Measurements from ENCODE around the gene NPDC1.

Gene NPDC1

GRCh38 chr9:137055385-137056364, 9.7 kb upstream of the NPDC1 start:
- DNase-seq, result no peak

DNA sequence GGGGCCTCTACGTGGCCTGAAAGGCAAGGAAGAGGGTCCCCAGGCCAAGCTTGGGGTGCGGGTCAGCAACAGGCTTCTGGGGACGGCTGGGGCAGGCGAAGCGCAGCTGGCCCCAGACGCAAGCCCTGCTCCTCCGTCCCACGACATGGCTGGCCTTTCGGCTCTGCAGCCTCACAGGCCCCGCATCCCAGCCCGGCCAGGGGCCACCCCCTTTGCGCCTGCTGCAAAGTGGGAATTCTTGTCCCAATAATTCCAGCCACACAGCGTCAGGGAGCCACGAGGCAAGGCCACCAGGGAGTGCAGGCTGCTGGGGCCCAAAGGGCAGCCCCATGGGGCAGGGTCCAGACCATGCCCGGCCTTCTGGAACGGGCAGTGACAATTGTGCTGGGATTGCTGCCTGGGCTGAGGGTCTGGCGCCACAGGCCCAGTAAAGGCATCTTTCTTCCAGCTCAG, 9.0 kb upstream of the NPDC1 start:
- no peak for DNase-seq

GRCh38 chr9:137053944-137054931, 8.3 kb upstream of the NPDC1 start, which contains the start of gene ENTPD2:
ENTPD2 (minus strand) TSS chr9:137054061; CDS start chr9:137053997, 64 bp downstream.
- DNase-seq, result peak; percentile 33

DNA sequence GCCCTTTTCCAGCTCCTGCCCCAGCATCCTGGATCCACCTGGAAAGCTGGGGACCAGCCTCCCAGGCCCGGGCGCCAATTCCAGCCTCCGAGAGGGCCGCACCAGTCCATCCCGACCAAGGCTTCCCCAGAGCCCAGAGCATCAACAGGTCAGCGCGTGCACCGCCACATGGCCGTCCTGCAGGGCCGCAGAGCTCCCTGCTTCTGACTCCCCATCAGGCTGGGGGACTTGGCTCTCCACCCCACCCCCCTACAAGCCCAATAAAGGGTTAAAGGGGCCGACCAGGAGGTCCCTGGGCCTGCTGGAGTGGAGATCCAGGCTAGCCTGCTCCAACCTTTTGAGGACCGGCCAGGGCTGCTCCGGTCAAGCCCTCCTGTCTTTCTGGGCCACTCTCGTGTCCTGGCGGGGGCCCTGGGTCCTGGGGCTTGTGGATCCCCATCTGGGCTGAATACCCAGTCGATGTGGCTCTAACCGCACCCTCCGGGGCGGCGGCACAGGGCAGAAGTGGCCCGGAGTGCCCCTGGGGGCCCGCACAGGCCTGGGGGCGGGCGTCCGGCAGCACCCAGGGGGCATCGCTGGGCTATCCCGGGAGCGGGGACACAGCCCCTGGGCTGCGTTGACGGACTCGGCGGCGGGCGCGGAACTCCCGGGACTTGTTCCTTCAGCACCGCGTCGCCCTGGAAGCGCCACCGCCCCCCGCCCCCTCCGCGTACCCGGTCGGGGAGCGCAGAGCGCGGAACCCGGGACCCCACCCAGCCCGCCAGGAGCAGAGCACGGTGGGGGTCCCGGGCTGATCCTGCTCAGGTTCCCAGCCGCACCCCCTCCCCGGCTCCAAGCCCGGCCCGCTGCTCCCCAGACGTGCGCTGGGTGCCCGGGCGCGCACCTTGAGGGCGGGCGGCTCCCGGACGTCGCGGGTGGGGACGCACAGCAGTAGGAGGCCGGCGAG, 7.3 kb upstream of the NPDC1 start:
- DNase-seq, result no peak

- no peak for DNase-seq
These were observed 6.3 kb upstream of the NPDC1 start for GRCh38 chr9:137052293-137052692.

DNA sequence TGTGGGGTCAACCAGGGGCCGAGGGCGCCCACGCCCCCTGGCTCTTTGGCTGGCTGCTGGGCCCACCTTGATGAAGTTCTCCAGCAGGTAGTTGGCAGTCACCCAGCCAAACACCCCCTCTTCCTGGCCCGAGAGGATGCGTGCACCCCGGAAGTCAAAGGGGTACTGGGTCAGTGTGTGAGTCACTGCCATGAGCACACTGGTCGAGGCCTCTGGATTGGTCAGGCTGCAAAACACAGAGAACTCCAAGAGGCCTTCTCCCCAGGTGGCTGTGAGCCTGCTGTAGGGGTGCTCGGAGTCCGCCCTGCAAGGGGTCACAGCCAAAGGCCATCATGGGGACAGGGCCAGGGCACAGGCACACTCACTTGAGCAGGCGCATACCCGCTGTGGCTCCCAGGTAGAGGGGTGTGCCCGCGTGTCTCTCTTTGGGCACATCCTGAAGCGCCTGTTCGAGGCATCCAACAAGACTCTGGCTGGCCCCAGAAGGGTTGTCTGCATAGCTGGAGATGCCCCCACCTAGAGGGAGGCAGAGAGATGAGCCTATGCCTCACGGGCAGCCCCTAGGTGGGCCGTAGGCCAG, 5.3 kb upstream of the NPDC1 start:
- no peak for DNase-seq

DNA sequence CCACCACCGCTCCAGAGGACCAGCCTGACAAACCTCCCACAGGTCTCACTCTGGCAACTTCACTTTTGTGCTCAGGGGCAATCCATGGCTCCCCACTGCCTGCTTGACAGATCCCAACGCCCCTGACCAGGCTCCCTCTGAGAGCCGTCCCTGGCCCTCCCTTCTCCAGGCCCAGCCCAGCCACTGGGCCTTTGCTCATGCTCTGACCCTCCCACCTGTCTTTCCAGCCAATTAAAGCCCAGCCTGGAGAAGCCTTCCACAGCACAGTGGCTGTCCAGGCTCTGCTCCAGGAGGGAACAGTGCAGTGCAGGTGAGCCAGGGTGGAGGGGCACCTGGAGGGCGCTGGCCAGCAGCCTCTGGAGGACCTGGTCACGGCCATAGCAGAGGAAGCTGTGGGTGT, 4.6 kb upstream of the NPDC1 start:
- no peak for DNase-seq

GRCh38 chr9:137049544-137050449, 3.8 kb upstream of the NPDC1 start:
- DNase-seq, result peak; percentile 57

GRCh38 chr9:137048655-137049543, 2.9 kb upstream of the NPDC1 start:
- no peak for DNase-seq

- DNase-seq, result no peak
These were observed 486 bp downstream of the NPDC1 start for GRCh38 chr9:137045294-137046087.

GRCh38 chr9:137044502-137045177, 1.3 kb downstream of the NPDC1 start:
- DNase-seq, result no peak

GRCh38 chr9:137044037-137044436, 1.9 kb downstream of the NPDC1 start:
- no peak for DNase-seq

- DNase-seq, result no peak
These were observed 2.9 kb downstream of the NPDC1 start for GRCh38 chr9:137042751-137043727.

- DNase-seq, result no peak
These were observed 4.9 kb downstream of the NPDC1 start for GRCh38 chr9:137041124-137041523.

DNA sequence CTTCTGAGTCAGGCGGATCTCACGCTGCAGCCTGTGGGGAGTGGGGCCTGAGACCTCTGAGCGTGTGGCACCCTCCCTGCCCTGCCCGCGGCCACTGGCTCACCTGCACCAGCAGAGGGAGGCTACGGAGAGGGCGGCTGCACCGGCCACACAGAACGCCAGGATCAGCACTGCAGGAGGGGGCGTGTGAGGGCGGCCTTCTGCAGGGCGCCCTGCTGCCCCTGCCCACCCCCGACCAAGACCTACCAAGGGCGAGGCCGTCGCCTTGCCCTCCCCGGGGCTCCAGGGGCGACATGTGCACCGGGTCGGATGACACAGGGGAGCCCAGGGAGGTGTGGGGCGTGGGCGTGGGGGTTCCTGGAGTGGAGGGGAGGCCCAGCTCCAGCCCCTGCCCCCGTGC, 5.4 kb downstream of the NPDC1 start:
- DNase-seq, result no peak

DNA sequence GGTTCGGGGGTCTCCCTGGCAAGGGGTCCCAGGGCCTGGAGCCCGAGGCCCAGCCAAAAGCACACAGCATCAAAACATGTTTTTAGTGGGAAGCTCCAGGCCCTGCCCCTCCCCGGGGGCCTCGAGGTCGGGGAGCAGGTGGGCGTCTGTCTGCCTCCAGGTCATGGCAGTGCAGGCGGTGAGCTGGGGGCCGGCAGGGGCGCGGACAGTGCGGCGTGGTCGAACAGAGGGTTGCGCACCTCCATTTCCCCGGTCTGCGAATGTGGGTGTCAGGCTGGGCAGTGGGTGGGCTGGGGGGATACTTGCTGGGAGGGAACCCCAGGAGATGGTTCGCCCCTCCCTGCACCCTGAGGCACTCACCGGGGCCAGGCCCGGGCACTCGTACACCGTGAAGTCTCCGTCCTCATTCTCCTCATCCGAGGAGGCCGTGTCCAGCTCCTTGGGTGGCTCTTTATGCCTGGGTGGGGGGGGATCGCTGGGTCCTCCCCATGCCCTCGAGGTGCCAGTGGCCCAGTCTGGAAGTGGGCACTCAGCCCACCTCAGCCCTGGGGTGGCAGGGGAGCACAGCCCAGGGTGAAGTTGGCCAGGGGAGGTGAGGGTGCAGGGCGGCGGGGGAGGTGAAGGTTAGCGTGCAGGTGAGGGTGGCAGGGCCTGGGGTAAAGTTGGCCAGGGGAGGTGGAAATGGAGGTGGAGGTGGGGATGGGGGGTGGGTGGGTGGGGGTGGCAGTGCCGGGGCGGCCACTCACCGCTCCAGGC, 6.2 kb downstream of the NPDC1 start:
- DNase-seq, result no peak
